Activated naive CD4-positive, alpha-beta T cell treated with anti-CD3 and anti-CD28 coated beads, Interleukin-2, amount 50 U/mL, for 16 hours (primary cell): ENCODE results near the gene ACAA2.

Experiments used
- DNase-seq: peaks from one replicate; pipeline ENCODE4 v3.0.0-alpha.2; 2020

The ACAA2 gene

DNA sequence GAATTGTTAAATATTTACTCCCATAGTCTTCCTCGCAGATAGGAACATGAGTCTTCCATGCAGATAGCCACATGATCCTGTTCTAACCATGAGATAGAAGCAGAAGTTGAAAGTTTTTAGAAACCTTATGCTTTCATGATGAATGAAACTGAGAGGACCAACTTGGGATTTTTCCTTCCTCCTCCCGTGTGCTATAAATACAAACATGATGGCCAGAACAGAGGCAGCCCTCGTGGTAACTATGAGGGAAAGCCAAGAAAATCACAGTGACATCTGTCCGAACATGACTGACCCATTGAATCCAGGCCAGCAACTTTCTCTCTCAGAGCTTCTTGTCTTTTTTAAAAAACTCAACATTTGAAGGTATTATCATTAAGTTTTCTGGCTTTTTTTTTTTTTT is 78.5 kb downstream of the ACAA2 start:
- DNase-seq = no peak

DNA sequence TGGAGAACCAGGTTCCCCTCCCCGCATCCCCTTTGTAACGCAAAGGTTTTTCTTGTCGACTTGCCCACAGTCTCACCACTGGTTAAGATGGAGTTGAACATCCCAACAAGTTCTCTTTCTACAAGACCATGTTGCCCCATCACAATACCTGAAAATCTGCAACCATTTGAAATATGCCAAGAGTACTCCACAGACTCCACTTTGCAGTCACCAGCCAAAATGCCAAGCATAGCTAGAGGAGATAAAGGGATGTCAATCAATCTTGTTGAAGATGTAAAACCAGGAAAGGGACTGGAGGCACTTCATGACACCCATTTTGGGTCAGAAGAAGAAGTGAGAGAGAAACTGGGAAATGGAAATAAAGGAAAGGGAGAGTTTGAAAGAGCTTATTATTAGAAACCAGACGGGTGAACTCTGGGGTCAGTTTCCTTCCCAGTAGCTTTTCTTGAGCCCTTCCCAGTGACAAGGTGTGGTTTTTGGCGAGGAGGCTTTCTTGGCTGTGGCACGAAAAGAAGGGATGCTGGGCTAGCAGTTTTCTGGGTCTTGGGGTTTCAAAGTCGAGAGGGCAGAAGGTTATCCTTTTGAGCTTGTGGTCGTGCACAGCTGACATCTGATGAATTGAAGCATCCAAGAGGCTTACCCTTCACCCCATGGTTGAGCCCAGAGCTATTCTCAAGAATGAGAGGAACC is 79.3 kb downstream of the ACAA2 start:
- no peak for DNase-seq

DNA sequence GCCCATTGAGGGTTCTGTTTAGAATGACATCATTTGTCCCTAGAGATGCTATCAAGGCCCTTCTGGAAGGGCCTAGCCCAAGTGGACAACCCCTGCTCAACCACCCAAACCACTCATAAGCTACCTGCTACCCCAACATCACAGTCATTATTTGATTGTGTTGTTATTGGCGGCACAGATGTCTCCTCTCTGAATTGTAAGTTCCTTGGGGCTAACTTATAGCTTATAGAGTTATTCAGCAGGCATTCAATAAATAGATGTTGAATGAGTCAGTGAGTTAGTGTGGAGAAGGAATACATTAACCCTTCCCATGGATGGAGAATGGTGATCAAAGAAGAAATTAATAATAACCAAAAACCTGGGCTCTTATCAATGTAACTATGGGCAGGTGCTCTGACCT is 80.0 kb downstream of the ACAA2 start:
- no peak for DNase-seq
